GM19043 (cell line): Measurements from ENCODE around the gene OR8K1.

Experiments
- ATAC-seq: cut with Tn5 transposase; IDR thresholded peaks from one replicate; pipeline ENCODE4 v1.9.1; 2021; ENCODE audit warnings: low read depth; ENCODE audit not compliant: unreplicated experiment

Gene OR8K1

DNA sequence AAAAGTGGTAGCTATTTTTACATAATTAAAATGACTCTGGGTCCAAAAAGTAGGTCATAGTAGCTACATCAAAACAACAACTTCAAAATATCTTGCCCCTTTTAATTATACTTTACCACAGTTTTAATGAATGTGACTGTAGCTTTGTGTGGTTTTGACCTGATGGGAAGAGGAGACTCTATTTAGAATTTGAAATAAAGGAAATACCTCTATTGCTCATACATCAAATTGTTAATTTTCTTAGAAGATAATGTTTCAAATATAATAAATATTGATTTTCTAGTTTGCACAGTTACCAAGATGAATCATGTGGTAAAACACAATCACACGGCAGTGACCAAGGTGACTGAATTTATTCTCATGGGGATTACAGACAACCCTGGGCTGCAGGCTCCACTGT lies at the start of gene OR8K1:
Gene OR8K1 (plus strand): TSS at position 301 of the 400 bp plus-strand sequence. CDS start 0 bp downstream, at position 301.
- ATAC-seq, result no peak

DNA sequence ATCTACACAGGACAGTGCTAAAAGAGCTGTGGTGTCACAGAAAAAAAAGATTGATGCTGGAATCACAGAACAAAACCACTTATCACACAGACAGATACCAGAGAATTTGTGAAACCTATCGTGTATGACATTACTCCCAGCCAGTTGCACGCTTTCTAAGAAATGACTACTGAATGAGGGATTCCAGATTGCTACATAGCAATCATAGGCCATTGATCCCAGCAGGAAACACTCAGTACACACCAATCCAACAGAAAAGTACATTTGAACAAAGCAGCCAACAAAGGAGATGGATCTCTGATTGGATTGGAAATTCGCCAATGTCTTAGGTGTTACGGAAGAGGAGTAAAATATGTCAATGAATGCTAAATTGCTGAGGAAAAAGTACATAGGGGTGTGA lies 48.9 kb upstream of the OR8K1 start:
- ATAC-seq, result no peak

DNA sequence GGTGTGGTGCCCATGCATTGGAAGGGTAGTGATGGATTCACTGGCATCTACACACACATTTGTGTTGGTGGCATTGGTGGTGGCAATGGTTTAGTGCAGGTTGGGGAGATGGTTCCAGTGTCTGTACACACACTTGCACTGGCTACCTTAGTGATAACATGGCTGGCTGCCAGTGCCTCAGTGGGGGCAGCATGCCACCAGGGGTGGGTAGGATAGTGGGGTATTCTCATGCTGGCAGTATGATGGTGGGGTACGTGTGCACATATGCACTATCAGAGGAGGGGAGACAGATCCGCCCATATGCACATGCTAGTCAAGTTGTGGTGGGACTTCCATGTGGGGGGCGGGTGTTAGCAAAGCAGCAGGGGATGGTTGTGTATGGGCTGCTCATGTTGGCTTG lies 38.0 kb upstream of the OR8K1 start:
- no peak for ATAC-seq

DNA sequence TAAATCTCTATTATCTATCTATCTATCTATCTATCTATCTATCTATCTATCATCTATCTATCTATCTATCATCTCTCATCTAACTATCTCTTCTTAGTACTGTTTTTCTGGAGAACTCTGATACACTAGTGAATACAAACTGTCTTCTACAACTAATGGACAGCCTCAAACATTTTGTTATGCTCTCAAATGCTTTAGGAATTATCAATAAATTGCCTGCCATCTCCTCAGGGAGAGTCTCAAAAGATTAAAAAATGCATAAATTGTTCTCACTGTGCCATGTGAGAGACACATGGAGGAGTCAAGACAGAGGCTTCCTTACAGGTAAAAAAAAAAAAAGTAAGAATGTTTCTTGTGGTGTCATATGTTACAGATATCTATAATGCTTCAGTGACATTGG lies 31.0 kb upstream of the OR8K1 start, which contains the start of gene OR8K3:
Gene OR8K3 (plus strand): TSS at position 301 of the 400 bp plus-strand sequence. CDS start 3,163 bp downstream, outside the sequence.
- ATAC-seq, result no peak

DNA sequence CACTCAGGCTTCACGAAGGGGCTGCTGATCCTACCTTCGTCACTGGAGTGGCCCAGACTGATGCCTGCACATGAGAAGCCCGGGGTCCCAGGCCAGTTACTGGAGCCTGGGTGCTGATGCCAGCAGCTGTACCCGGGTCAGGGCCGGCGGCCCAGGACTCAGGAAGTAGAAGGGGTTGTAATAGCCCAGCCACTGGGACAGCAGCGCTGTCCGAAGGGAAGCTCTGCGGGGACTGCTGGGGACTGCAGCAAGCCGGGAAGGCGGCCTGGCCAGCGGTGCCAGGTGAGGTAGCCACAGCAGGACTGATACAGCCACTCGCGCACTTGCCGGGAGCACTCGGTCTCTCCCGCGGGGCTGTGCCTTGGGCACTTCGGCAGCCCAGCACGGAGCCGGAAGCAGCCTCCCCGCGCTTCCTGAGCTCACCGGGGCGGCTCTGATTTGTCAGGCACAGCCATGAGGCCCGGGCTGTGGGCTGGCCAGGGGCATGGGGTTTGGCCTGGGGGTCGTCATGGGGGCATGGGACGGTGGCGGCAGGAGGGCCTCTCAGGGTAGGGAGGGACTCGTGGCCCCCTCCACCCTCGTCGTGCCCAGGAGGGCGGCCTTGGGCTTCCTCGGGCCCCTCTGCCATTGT lies 13.9 kb upstream of the OR8K1 start:
- no peak for ATAC-seq

DNA sequence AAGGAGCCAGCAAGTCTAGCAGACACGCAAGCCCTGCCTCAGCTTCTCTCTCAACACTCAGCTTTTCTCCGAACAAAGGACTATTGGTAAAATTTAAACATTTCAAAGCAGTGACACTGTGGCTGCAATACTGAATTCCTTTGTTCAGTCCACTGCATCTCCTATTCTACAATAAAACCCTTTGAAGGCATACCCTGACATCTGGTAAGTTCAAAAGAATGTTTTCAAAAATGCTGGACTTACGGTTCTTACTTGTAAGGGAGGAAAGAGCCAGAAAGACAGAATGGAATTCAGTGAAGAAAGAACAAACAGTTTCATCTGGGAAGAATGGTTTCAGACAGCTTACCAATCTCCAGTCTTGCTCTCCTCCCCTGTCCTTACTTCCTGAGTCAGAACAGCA lies 12.7 kb upstream of the OR8K1 start:
- no peak for ATAC-seq

DNA sequence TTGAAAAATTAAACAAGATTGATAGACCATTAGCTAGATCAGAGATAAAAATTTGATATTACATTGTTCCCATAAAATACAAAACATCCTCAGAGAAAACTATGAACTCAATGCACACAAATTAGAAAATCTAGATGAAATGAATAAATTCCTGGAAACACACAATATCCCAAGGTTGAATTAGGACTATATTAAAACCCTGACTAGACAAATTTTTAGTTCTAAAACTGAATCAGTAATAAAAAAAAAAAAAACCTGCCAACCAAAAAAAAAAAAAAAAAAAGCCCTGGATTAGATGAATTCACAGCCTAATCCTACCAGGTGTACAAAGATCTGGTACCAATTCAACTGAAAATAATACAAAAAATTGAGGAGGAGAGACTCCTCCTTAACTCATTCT lies 5.5 kb upstream of the OR8K1 start:
- no peak for ATAC-seq

DNA sequence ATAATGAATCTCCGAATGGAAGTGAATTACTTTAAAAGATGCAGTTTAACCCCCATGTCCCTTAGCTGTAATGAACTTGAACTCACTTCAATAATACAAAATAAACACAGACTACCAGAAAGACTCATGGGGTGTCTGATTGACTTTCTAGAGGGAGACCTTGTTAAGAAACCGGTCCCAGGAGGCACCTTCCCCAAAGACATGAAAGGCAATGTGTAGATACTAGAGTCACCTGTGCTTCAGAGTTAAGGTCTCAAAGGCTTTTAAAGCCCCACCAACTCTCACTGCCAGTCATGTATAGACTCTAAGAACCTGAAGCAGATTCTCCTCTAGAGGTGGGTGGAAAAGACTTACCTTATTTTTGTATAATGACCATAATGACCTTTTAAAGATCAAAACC lies 8.2 kb downstream of the OR8K1 start, which contains the start of gene OR8J1:
Gene OR8J1 (plus strand): TSS at position 301 of the 400 bp plus-strand sequence. CDS start 5,956 bp downstream, outside the sequence.
- no peak for ATAC-seq

DNA sequence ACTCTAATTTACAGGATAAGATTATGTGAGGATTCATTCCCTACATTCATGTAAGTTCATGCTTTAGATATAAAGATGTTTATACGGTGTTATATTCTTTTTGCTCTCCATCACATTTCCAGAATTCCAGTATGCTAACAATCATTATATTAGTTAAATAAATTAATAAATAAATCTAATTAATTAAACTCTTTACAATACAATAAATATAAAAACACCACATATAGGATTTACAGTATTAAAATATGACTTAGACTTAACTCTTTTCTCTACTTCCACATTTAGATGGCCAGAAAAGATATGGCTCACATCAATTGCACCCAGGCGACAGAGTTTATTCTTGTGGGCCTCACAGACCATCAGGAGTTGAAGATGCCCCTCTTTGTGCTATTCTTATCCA lies 29.5 kb downstream of the OR8K1 start, which contains the start of gene OR8U1:
Gene OR8U1 (plus strand): TSS at position 301 of the 400 bp plus-strand sequence. CDS start 0 bp downstream, at position 301.
- no peak for ATAC-seq

DNA sequence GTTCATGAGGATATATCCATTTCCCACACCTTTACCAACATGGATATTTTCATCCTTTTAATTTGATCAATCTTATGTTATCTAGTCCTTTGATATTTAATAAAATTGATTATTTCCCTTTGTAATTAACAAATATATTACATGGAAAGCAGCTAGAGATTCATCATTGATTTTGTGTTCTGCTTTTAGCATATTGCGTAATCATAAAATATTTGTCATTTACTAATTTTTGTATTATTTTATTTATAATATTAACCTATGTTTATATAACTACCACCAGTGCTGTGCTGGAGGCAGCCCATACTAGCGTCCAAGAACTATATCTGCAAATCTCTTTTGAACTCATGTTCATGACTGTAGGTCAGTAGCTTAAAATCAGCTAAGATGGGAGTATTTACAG lies 34.3 kb downstream of the OR8K1 start:
- ATAC-seq, result no peak

DNA sequence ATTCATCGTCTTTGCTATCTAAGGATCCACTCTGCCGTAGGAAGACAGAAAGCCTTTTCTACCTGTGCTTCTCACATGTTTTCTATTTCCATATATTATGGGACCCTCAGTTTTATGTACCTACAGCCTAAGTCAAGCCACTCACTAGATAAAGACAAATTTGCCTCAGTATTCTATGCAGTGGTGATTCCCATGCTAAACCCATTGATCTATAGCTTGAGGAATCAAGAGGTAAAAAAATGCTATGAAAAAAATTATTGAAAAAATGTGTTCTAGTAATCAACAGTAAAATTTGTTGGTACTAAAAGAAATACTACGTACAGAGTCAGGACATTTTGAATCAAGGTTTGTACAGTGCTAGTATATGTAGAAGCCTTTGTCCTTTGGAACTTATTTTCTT lies 48.5 kb downstream of the OR8K1 start:
- ATAC-seq, result no peak

DNA sequence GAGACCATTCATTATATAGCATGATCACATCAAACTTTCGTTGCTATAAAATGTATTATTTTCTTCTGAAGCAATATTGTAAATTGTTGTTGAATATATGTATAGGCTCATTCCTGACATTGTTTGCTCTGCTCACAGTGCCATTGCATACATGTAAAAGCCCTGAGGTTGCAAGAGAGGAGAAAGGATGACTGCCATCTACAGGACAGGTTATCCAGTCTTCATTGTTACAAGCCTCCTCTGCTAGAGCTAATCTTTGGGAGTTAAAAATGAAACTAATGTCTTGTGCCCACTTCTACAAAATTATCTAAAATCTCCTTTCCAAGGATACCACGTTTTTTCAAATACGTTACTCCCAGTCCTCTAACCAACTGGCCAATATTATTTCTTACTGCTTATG lies 50.2 kb downstream of the OR8K1 start:
- ATAC-seq, result no peak
